OCI-LY1 (cell line): ENCODE data around the gene ELK4.

Source experiments
- CTCF ChIP-seq: fragments of 200-600 bp; sonication (generic), shearing (Covaris generic); IDR thresholded peaks from 2 replicates; pipeline ENCODE4 v1.5.1; 2017; ENCODE audit warnings: mild to moderate bottlenecking, antibody characterized with exemption, low read length, moderate library complexity, mixed read lengths
- EZH2 ChIP-seq: fragments of 200-600 bp; sonication (generic), shearing (Covaris generic); IDR thresholded peaks from 2 replicates; pipeline ENCODE4 v1.8.0; 2017; ENCODE audit warnings: borderline replicate concordance, mixed run types, mild to moderate bottlenecking, antibody characterized with exemption, low read length, moderate library complexity, mixed read lengths

- TF ChIP-seq CTCF (no peak), EZH2 (no peak)
Measured at GRCh38 chr1:205616563-205617293, 15.1 kb downstream of the ELK4 start.
